GM19328 (cell line): ENCODE data around the gene MYO5B.
"Not testable (repeated sequence)": the region's sequence is repeated elsewhere in the genome, so short reads cannot be mapped to it uniquely, and the experiment has no call there.

Experiments used
- ATAC-seq: cut with Tn5 transposase; IDR thresholded peaks from one replicate; pipeline ENCODE4 v1.9.1; 2021; ENCODE audit warnings: mild to moderate bottlenecking, moderate library complexity; ENCODE audit not compliant: unreplicated experiment

MYO5B gene

DNA sequence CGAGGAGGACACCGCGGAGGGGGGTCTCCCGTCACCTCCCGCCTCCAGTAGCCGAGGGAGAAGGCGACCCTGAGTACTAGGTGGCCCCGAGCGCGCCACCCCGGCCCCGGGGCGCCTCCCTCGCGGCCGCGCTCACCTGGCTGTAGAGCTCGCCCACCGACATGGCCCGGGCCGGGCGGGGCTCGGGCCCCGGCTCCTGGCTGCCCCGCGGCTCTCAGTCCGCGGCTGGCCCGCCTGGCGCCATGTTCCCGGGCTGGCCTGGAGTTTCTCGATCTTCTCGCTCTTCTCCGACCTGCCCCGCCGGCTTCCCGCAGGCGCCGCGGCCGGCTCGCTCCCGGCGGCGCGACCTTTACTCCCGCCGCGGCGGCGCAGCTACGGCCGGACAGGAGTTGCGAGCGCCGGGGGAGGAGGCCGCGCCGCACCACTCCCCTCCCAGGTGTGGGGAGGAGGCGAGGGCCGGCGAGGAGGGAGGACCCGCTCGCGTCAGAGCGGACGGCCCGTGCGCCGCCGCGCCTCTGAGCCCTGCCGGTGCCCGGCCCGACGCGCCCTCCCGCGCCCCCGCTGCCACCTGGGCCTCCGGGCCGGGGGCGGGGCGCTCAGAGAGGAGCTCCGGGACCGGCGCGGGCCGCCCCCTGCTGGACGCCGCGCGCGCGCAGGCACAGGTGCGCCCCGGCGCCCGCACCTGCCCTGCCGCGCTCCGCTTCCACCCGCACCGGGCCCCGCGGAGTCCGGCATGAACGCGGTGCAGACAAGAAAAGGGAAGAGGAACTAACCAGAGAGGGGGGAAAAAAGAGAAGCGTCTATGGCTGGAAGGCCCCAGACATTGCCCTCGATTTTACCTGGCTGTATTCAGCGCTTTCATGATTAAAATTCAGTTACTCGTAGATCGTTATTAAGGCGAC lies at the start of gene MYO5B:
TSS of gene MYO5B (minus strand) at position 517 of the 902 bp plus-strand sequence. CDS start at position 163, 354 bp downstream.
- peak; percentile 63 for ATAC-seq

DNA sequence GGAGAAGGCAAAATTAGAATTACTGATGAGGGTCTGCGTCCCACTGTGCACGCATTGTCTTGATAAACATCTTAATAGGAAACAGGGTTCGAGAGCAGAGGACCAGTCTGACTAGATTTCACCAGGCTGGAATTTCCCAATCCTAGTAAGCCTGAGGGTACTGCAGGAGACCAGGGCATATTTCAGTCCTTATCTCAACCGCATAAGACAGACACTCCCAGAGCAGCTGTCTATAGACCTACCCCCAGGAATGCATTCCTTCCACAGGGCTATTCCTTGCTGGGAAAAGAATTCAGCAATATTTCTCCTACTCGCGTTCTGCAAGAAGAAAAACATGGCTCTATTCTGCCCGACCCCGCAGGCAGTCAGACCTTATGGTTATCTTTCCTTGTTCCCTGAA lies 46.8 kb upstream of the MYO5B start:
- ATAC-seq: not testable (repeated sequence)

- no peak for ATAC-seq
Observed at GRCh38 chr18:50240080-50240563, 45.2 kb upstream of the MYO5B start.

- no peak for ATAC-seq
Observed at GRCh38 chr18:50232419-50232818, 37.5 kb upstream of the MYO5B start.

GRCh38 chr18:50231621-50232020 lies 36.7 kb upstream of the MYO5B start:
- ATAC-seq: no peak

DNA sequence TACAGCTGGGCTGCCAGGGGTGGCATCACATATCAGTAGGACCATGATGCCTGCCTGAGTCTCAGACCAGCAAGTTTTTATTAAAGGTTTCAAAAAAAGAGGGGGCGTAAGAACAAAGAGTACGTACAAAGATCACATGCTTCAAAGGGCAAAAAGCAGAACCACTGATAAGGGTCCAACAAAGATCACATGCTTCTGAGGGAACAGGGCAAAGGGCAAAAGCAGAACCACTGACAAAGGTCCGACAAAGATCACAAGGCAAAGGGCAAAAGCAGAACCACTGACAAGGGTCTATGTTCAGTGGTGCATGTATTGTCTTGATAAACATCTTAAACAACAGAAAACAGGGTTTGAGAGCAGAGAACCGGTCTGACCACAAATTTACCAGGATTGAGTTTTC lies 25.3 kb upstream of the MYO5B start:
- ATAC-seq: not testable (repeated sequence)

DNA sequence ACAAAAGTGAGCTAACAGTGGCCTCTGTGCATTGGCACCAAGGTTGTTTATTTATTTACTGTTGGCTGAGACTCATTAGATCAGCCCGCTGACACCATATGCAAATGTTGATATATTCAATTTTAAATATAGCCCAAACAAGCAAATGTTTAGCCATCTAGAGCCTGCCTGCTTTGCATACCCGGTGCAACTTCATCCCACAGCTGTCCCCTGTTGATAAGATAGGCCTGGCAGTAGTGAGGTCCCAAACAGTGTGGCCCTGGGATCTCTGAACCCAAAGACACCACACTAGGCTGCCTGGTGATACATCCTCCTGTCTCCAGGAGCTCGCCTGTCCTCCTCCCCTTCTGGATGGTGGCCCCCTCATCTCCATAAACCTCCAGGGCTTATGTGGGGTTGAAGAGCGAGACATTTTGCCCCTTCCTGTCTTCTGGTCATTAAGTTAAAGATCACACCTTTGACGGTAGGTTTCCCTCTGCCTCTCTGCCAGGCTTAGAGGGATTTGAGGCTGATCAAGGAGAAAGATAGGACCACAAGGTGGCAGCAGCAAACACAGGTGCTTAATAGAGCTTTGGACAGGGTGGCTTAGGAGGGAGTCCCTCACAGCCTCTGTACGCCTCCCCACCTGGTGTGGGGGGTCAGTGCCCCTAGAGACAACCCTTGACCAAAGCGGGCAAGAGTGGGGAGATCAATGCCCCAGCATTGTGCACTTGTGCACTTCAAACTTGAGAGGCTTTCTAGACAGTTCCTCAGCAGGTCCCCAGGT lies 23.7 kb upstream of the MYO5B start:
- ATAC-seq: no peak

DNA sequence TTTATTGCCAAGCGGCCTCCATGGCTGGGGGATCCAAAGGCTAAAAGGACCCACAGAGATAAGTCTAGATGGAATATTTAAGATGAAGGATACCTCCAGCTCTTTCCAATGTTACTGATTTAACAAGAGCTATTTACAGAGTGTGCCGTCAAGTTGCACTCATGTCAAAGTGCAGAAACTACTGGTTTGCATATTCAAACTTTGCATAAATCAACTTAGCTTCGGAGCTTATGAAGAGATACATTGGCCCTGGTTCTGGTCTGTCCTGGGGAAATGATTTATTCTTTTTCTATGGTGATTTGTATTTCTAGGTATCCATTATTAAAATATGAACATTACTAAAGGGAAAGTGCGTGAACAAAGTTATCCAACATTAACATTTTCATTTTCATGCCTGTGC lies 14.4 kb upstream of the MYO5B start:
- no peak for ATAC-seq

DNA sequence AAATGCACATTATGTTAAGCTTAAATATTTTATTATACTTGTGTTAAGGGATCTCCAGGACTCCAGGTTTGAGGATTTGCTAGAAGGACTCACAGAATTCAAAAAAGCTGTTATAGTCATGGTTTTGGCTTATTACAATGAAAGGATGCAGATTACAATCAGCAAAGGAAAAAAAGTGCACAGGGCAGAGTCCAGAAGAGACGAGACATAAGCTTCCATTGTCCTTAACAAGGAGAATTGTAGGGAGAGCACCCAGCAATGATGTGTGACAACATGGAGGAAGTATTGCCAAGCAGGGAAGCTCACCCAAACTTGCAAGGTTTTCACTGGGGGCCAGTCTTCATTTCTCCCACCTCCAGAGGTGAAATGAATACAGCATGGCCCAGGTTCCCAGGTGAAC lies 12.8 kb upstream of the MYO5B start:
- ATAC-seq: no peak

GRCh38 chr18:50203801-50204604 lies 9.1 kb upstream of the MYO5B start:
- no peak for ATAC-seq

DNA sequence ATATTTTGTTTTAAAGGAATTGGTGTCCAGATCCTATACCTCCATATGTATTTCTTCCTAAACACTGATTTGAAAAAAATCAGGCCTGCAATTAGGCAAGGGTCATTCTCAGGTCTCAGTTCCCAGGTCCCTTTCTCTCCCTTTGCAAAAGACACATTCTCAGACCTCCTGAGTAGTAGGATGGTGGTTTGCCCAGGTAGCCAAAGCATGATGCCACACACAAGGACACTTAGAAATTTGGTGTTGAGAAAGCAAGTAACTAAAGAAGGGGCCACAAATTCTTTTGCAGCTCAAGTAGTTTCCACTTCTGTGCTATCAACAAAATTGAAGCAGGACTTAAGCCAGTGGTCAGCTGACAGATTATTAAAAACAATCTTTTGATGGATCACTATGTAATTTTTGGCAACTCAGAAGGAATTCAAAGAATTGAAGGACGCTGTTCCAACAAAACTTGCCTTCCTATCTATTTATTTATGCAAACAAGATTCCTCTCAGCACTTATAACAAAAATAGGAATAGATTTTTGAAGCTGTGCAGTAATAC lies 6.6 kb upstream of the MYO5B start:
- ATAC-seq: no peak

DNA sequence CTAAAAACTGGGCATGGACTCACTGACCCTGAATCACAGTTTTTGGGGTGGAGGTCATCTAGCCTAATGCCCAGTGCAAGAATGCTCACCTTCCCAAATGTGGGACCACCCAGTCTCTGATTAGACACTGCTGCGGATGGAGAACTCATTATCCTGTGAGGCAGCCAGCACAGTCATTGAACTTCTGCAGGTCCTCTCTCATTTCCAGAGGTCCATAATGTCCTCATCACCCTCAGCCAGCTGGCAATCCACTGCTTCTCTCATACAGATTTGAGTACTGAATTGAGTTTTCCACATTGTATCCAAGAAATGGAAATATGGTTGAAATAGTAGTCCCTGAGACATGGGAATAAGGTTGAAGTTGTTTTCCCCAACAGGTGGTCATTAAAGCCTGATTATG lies 5.0 kb upstream of the MYO5B start:
- no peak for ATAC-seq

DNA sequence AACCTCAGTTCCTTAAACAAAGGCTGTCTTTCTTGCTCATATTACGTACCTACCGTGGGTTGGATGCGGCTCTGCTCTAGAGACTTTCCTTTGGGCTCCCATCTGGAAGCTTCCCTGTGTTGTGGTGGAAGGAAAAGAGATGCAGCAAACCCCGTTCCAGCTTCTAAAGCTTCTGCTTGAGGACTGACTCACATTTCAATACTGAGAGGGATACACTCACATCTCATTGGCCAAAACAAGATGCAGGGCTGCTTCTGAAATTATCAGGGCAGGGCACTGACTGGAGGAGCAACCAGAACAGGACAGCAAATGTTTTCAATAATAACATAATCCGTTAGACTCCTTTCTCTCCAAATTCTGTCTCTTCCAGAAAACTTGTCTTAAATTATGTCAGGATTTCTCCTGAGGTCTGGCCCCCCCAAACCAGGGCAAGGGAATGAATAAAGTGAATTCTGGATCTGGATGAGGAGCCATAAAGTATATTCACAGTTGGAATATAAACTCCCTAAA lies 4.5 kb upstream of the MYO5B start:
- no peak for ATAC-seq

DNA sequence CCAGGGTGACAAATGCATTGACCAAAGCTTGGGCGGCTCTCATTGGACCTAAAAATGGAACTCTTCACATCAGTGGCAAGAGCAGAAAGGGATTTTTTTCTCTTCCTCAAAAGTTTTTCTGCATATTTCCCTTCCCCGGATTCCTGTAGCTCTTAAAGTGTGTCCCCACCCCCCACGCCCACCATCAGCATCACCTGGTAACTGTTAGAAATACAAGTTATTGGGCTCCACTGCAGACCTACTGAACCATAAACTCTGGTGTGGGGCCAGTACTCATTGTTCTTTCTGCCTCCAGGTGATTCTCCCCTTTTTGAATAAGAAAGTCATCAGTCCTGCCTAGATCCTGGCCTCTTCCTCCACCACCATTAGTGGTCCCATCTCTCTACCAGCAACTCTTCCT lies 1.3 kb upstream of the MYO5B start:
- ATAC-seq: no peak

DNA sequence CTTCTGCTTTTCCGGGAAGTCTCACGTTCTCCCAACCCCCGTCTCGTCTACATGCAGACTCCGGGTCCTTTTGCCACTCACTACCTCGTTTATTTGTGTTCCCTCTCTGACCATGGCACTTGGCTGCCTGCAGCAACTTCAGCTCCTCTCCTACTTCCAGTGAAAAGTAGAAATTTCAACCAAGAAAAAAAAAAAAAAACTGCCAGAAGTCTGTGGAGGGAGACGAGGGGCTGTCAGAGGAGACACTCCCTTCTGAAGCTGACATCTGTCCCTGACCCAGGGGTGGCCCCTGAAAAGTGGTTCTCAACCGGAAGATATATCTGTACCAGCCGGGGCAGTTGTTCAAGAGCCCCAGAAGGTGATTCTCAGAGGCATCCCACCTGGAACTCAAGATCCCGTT lies 742 bp upstream of the MYO5B start:
- ATAC-seq: no peak

- ATAC-seq: no peak
Observed at GRCh38 chr18:50193796-50194630, 934 bp downstream of the MYO5B start.

DNA sequence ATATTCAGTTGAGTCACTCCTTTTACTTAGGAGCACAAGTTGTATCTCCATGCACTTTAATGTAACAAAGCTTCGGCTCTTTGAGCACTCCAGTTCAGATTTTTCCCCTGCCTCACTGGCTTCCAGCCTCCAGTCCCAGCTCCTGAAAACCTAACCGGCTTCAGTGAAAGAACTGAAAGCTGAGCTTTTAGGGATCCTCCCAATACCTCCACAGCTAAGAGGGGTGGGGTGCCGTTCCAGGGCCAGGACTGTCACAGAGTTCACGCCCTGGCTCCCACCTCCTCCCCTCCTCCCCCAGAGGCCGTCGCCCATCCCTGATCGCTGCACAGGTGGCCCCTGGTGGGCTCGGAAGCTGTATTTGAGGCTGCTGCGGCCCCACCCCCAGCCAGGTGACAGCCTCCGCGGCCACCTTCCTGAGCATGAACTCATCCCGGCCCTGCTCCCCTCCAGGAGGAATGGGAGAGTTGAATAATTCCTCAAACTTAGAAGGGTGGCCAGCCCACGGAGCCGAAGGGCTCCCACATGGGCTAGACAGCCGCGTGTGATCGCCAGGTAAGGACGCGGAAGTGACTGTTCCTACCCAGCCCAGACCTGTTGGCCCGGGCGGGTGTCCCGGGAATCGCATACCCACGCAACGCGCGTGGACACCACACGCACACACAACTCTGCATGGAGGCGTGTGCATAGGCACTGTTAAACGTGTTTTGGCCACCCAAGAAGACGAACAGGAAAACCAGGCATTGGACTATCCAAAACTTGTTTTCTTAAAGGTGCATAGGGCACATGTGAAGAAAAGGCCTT lies 1.8 kb downstream of the MYO5B start:
- no peak for ATAC-seq

DNA sequence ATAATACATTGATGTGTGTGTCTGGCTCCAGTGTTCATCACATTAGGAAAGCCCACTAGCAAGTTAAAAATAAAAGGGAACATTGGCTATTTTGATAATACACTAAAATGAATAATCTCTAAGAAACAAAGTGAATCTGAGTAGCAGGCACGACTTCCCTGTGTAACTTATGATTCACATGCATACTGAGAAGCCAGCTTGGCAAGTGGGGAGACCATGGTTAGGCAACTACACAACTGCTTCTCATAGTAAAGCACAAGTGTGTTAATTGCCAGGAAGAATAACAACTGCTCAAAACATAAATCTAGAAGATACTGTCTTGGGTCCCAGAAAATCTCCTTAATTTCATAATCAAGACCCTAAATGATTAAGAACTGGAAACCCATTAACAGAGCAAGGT lies 4.0 kb downstream of the MYO5B start:
- ATAC-seq: no peak

- ATAC-seq: no peak
Observed at GRCh38 chr18:50190236-50190635, 4.7 kb downstream of the MYO5B start.
